ENCODE data around the gene GATA2.

- TF ChIP-seq RAD21 (IDR thresholded peaks at IDR 0.05; ENCODE audit: low read depth) (no peak), CEBPB (IDR thresholded peaks at IDR 0.05) (no peak), TEAD4 (IDR thresholded peaks at IDR 0.05) (no peak), FOXM1 (IDR thresholded peaks at IDR 0.05; ENCODE audit: borderline replicate concordance, low read depth) (no peak), NFIC (IDR thresholded peaks at IDR 0.05) (no peak), REST (IDR thresholded peaks at IDR 0.05; ENCODE audit: low read depth) (no peak), YY1 (IDR thresholded peaks at IDR 0.05; ENCODE audit: low read depth) (no peak)
- TF ChIP-seq, protein P1, sequence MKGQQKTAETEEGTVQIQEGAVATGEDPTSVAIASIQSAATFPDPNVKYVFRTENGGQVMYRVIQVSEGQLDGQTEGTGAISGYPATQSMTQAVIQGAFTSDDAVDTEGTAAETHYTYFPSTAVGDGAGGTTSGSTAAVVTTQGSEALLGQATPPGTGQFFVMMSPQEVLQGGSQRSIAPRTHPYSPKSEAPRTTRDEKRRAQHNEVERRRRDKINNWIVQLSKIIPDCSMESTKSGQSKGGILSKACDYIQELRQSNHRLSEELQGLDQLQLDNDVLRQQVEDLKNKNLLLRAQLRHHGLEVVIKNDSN (IDR thresholded peaks at IDR 0.05): no peak
These were observed 895 bp downstream of the GATA2 start for GRCh38 chr3:128491941-128492670.
